NCI-H1436 treated with DMSO at 0.1 percent for 48 hours (cell line): ENCODE measurements around the gene NOX4.

ENCODE experiments used
- DNase-seq: peaks from one replicate; lab custom pipeline; 2025; lab: John Stamatoyannopoulos, UW

The NOX4 gene

DNA sequence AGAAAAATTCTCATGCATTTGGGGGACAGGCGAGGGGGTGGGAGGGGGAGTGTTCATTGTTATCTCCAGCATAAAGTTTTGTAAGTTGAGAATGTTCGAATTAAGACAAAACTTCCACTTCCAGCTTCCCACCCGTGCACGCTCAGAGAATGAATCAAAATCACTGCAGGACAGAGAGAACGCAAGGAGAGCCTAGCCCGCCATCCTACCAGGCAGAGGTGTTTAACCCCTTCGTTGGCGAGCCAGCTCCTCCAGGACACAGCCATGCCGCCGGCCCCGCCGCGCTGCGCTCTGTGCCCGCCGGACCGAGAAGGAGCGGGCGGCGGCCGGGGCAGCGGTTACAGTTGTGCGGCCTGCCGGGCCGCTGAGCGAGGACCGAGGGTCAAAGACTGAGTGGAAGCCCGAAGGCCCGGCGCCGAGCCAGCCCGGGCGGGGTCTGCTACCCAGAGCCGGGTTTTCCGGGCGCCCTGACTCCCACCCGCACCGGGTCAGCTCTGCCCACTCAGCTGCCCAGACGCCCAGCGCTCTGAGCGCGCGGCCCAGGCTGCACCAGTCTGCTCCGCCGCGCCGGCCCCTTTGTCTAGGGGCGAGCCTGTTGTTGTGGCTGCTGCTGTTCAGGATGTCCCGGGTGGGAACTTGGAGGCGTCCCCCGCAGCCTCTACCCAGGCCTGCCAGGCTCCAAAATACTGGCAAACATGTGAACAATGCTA lies at the start of gene NOX4:
Gene NOX4 (minus strand): TSS at position 395 of the 710 bp plus-strand sequence. CDS start 129 bp downstream, at position 266.
- DNase-seq = no peak

DNA sequence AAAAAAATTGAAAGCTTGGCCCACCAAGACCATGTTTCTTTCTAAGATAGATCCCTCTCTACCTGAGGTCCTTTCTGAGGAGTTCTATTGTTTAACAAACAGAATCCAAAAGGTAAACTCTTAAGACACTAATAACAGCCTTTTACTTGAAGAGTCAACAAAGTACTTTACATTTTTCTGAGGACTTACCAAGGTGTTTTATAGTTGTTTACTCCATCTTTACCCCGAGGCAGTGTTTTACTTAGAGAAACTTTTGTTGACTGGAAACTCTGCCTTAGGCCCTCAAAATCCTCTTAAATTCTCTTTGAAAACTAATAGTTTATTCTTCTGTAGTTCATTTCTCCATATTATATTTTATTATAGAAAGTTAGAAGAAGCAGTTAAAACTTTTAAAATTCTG lies 49.7 kb upstream of the NOX4 start:
- DNase-seq = no peak

DNA sequence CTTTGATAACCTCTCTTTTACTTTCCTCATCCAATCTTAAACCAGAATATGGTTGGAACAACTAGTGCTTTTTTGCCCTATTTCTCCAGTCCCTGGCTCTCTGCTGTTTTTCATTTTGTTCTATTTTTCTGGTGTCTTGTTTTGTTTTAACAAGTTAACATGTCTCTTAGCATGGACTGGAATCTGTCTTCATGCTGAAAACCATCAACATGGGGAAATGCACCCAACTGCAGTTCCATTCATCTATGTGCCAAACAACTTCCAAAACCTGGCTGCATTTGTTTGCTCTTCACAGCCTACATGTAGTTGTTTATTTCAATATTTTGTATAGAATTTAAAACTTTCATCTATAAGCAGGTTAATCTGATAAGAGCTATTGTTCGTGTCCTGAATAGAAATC lies 46.8 kb upstream of the NOX4 start:
- DNase-seq = no peak

DNA sequence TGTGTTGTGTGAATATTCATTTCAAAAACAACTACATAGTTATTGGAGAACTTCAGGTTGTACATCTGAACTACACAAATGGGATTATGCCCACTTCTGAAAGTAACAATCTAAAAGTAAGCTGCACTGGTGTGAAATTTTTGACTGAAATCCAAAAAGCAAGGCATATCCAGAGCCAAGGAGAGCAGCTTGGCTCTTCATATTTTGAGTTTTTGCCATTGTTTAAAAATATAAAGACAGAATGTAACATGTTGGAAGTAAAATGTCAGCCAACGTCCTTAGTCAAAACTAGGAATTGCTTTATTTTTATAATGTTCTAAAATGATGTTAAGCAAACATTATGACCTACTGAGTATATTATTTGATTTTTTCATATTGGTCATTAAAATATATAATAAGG lies 45.8 kb upstream of the NOX4 start:
- no peak for DNase-seq

DNA sequence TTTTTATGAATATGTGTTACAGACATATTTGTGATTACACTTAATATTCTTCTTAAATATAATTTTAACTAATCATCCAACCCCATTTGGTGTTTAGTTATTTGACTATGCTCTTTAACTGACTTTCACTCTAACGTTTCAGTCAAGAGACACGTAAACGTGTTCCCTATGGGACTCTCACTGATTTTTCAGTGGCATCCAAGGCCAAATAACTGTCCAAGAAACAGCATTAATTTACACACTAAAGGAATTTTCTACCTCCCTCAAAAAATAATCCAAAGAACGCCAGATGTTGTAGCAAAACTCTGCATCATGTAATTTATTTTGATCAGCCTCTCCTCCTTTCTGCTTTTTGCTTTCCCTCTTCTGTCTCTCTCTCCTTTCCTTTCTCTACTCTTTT lies 44.0 kb upstream of the NOX4 start:
- DNase-seq = no peak

DNA sequence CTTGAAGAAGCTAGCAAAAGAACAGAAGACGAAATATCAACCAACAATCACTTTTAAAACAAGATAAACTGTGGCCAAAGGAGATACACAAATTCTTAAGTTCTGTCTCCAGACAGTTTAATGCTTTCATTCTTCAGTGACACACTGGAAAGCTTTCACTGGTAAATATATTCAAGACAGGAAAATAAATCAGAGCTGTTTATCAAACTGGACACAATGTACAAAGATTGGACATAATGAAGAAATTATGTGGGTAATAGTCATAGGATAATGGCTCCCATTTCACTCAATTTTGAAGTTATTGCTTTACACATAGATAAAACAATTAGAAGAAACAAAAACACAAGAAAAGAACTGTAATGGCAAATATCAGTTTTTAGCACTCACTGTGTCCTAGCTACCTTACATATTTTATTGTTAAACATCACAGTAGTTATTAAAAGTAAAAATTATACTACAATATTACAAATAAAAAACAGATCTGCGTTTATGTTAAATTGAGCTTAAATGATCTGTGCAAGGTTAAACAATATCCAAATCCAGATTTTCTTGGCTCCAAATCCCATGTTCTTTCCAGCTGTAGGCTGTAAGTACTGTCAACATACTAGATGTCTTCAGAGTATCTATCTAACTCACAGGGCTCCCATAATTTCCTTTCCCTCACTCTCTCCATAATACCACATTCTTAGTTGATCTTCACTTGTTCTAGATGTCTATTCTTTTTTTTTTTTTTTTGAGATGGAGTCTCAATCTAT lies 38.6 kb upstream of the NOX4 start:
- DNase-seq = no peak

DNA sequence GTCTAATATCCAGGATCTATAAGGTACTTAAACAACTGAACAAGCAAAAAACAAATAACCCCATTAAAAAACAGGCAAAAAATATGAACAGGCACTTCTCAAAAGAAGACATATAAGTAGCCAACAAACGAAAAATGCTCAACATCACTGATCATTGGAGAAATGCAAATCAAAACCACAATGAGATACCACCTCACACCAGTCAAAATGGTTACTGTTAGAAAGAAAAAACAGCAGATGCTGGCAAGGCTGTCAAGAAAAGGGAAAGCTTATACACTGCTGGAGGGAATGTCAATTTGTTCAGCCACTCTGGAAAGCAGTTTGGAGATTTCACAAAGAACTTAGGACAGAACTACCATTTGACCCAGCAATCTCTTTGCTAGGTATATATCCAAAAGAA lies 30.6 kb upstream of the NOX4 start:
- no peak for DNase-seq

DNA sequence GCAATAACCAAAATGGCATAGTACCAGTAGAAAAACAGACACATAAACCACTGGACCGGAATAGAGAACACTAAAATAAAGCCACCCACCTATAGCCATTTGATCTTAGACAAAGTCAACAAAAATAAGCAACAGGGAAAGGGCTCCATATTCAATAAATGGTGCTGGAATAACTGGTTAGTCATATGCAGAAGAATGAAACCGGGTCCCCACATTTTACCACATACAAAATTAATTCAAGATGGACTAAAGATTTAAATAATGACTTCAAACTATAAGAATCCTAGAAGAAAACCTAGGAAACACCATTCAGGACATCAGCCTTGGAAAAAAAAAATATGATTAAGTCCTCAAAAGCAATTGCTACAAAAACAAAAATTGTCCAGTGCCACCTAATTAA lies 30.1 kb upstream of the NOX4 start:
- DNase-seq = no peak

DNA sequence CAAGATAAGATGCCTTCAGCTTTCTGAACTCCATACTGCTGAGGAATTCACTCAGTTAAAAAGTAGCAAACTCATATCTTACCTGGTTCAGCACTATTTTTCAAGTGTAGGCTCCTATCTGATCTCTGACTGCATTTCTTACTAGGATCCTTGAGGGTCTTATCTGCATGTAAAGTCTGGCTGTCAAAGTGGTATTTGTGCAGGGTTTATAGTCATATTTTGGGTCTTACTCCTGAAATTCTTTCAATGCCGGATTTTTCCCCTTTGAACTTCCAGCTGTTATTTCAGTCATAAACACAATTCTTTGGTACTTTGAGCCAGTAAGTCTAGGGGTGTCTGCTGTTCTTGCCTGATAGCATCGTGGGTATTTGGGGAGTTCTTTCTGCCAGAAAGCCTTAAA lies 25.3 kb upstream of the NOX4 start:
- no peak for DNase-seq

DNA sequence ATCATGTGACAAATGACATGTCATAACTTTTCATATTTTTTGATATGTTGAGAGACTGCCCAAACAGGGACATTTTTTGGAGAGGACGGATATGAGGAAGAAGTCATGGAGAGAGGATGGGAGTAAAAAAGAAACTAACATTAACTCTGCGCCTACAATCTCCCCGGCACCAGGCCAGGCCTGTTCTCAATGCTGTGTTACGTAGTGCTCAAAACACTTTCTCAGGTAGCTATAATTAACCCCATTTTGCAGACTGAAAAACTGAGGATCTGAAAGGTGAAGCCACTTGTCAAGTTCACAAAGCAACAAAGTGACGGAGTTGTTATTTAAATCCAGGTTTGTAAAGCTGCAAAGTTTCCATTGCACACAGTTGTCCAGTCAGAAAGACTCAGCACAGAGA lies 17.4 kb upstream of the NOX4 start:
- DNase-seq = no peak

DNA sequence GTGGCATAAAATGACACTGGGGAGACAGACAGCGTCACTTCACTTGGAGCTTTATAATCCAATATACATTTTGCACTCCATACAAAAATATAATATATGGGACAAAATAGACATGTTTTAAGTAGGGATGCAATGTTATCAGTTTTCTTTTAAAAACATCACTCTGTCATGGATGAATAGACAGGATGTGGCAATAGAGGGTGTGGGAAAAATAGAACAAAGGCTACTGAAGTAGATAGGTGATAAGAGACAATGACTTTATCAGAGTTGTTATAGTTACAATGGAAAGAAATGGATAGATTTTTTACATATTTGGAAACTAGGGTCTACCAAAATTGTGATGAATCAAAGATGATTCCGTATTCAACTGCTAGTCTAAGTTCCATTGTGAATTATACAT lies 13.1 kb upstream of the NOX4 start:
- DNase-seq = no peak

DNA sequence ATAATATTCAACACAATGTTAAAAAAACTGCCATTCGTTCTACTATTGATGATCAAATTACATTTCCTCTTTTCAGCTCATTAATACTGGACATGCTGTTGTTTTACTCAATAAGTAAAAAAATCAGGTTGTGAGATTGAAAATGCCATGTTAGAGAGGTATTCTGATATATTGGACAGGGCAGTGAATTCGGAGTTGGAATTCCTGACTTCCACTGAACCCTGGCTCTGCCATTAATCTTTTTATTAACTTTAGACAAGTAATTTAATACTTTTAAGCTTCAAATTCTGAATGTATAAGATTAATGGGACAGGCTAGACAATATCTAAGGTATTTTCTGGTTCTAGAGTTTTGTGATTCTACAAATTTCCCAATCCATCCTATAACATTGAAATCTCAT lies 12.2 kb upstream of the NOX4 start:
- no peak for DNase-seq

DNA sequence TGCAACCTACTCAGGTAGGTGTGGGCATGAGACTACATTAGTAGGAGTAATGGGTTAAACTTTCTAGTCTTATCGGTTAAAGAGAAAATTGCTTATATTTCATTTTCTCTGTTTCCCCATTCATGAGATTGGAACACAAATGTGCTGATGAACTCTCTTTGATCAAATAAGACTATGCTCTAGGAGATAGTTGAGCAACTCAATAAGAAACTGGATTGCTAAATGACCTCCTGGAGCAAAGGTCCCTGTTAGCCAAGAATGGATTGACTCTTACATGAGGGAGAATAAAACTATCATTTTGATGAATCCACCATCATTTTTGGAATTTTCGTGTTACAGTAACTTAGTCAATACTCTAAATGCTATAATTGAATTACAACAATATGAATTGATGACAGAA lies 11.1 kb upstream of the NOX4 start:
- DNase-seq = no peak

DNA sequence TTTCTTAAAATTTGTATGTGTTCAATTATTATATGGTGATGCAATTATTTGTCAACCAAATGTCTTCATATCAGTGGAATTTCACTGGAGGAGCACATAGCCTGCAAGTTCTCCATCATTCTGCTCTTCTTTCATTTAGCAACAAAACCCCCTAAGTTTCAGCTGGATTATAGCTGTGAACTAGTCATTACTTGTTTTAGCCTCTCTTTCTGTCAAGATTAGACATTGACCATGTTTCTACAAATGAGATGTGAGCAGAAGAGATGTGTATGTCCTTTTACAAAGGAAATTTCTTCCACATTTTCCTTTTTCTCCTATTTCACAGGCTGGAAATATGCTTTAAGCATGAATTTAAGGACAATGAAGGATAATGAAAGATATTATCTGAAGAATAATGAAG lies 9.2 kb upstream of the NOX4 start:
- DNase-seq = no peak

DNA sequence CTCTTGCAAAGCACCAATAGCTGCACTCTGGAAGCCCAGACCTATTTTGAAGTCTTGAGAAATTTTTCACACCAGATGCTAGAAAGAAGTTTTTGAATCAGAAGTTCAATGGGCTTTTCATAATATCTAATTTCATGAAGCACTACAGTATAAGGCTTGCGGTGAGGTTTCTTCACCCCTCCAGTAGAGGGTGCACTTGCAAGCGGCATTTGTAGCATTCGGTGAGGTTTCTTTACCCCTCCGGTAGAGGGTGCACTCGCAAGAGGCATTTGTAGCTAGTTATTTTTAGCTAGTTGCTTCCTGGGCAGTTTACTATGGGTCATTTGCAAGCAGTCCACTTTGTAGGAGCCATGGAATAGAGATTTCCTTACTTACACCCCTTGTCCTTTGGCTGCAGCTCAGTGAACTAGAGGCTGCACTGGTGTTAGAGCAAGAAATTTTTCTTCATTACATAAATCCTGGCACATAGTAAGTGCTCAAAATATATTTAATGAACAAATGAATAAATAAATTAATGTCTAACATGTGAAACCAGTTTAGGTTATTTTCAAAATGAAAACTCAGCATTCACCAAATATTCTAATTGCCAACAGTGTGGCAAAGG lies 7.8 kb upstream of the NOX4 start:
- DNase-seq = no peak

DNA sequence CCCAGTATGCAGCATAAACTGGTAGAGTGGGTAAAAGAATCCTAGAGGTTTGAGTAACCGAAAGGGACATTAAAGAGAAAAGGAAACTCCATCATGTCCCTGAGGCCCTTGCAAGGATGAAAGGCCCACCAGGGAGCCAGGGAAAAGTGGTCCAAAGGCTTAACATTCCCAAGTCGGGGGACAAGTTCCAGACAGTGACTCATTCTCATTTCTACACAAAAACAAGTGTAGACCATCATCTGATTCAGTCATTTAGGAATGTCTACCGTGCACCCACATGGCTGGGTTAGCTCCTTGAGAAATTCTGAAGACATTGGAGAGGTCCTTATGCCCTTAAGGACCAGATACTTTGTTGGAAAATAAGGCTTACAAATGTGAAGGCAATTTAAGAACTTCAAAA lies 4.8 kb upstream of the NOX4 start:
- DNase-seq = no peak

DNA sequence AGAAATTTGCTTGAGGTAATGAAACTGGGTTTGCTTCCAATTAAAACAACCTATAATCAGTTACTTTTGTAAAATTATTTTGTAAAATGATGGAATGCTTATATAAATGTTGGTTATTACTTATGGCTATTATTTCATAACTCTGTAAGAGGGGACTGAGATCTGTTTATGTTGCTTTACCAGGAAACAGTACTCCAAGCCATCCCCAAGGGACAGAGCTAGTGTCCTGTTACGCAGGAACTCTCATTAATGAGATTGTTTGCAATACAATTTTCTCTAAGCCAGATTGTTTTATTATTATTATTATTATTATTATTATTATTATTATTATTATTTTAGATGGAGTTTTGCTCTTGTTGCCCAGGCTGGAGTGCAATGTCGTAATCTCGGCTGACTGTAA lies 2.3 kb upstream of the NOX4 start:
- DNase-seq = no peak

DNA sequence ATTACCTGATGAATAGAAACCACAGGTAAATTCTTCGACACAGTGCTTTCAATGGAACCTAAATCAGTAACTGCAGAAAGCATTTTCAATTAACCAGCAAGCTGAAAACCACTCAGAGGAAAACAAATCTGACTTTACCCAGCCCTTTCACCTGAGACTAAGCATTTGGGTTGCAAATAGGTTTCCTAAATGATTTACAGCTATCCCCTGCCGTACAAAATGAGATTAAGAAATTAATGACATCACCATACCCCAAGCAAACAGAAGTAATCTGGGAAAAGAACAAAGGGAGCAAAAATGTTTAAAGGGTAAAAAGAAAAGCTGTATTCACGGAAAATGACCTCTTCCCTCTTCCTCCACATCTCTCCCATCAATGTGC lies 584 bp downstream of the NOX4 start:
- no peak for DNase-seq

DNA sequence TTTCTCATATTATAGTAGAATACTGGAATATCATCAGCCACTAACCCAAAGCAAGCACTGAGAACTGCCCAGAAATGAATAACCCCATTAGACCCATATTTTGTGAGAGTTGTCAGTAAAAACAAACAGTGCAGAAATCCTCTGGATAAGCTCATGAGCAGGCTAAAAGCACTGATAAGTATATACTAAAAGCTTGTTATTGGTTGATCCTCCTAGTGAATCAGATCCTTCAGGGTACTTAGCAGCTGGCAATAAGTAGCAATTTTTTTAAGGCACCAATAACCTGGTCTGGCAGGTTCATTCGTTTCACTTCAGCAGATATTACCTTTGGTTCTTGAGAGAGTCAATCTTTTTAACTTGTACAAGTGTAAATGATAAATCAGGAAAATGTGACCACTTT lies 1.2 kb downstream of the NOX4 start:
- no peak for DNase-seq

DNA sequence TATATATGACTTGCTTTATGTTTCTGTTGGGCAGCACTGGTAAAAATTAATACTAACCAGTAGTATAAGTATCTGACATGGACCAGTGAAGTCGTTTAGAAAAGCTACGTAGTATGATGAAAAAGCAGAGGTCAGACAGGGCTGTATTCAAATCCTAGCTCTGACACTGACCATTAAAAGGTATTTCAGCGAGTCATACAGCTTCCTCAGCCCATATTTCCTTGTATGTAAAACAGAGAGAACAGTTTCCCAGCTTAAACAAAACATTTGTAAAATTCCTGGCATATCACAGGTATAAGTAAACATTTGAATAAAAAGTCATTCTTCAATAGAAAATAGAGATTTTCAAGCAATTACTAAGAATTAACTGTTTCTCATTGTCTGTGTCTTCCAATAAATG lies 4.2 kb downstream of the NOX4 start:
- no peak for DNase-seq

DNA sequence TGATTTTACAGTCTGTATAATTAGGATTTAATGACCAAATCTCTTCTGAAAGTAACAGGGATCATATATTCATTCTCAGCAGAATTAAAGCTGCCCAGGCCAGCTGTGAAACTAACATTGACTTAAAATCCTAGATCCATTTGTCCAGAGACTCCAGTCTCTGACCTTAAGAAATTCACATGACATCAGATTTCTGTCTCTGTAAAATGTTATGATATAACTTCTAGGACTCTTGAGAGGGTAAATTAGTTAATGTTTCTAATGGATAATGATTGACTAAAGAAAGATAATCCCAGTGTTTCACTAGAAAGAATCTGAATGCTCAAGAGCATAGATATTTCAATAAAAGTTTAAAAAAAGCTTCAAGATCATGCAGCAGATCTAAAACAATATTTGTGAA lies 6.3 kb downstream of the NOX4 start:
- DNase-seq = no peak

DNA sequence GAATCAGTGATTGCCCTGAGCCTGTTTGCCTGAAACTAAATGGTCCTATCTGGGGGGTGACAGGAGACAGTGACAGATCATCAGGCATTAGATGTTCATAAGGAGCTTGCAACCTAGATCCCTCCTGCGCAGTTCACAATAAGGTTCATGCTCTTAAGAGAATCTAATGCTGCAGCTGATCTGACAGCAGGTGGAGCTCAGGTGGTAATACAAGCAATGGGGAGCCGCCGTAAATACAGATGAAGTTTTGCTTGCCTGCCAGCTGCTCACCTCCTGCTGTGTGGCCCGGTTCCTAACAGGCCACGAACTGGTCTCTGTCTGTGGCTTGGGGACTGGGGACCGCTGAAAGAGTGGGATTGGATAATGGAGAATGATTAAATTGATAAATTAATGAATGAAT lies 14.0 kb downstream of the NOX4 start:
- DNase-seq = no peak

DNA sequence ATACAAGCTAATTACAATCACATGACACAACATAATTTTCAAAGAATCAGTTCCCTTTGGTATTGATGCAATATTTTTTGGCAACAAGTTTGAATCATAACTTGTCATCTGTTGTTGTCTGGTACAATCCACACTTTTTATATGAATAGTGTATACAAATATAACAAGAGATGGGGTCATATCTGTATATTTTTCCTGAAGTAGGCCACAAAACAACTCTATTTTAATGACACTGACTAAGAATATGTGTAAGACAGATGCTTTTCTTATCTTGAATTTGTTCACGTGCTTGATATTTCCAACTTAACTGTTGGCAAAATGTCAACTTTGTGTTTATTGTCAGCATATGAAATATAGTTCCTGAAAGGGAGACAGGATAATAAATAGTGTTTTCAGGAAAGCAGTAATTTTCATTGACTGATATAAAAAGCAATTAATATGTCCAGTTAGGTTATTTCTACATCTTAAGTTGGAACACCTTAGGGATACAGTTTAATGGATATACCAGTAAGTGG lies 27.9 kb downstream of the NOX4 start:
- DNase-seq = no peak
